GM10248 (cell line): ENCODE results near the gene SH3TC1.
A peak's percentile ranks its signal among the peaks of the same experiment; 100 is the strongest.

ENCODE experiments used
- CTCF ChIA-PET: fragments of 300-600 bp; sonication (Branson Sonifier 250); formaldehyde crosslinking; extraction: SDS; loops from one replicate; lab custom pipeline; 2021; ENCODE audit warnings: antibody characterized with exemption; lab: Yijun Ruan, JAX
- POLR2A ChIA-PET: fragments of 350-650 bp; sonication (Branson Sonifier 250); formaldehyde crosslinking; extraction: SDS; loops from one replicate; lab custom pipeline; 2020; ENCODE audit warnings: antibody characterized with exemption; lab: Yijun Ruan, JAX
- DNase-seq: peaks from one replicate; pipeline ENCODE4 v3.0.0; 2012; ENCODE audit errors: extremely low spot score
- TF ChIP-seq, protein P1 (sequence below): IDR thresholded peaks from 2 replicates; pipeline ENCODE4 v1.5.1; 2012; ENCODE audit warnings: mild to moderate bottlenecking, low read depth; ENCODE audit errors: extremely low read depth, missing control alignments, control extremely low read depth

The SH3TC1 gene

DNA sequence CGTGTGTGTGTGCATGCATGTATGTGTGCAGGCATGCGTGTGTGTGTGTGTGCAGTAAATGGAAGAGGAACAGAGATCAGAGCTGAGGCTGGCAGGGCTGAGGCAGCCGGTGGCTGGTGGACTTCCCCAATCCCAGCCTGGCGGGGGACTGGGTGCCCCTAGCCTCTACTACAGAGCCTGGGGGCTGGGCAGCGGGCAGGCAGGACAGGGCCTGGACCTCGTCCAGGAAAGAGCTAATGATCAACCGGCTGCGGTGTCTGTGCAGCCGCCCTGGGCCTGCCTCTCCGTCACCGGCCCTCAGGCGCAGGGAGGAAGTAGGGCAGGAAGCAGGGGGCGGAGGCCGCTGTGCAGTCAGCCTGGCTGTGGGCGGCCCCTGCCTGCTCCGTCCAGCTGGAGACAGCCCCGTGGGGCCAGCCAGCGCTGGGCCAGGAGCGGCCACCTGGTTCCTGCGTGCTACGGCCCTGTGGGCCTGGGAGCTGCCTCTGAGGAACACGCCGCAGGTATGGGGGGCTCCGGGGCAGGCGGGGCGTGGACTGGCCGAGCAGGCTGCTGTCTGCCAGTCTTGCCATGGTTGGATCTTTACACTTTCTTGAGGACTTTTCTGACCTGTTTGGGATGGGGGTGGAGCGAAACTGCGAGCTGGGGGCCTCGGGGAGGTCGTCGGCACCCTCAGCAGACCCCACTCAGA is at the start of gene SH3TC1:
SH3TC1 (plus strand) TSS at position 385 of the 688 bp plus-strand sequence. CDS start 5,905 bp downstream, outside the sequence.
- peak; percentile 91 for DNase-seq
- POLR2A ChIA-PET: interaction anchor here (0.5 to 1.2 kb wide), 3 partner anchors 29 to 243 kb away, joined by 3 to 6 read pairs (median 4); no protein-coding TSS in a partner anchor
- CTCF ChIA-PET: interaction anchor here (0.9 to 4.6 kb wide), 4 partner anchors 13 to 36 kb away, joined by 3 to 31 read pairs (median 4); no protein-coding TSS in a partner anchor
- TF ChIP-seq, protein P1, sequence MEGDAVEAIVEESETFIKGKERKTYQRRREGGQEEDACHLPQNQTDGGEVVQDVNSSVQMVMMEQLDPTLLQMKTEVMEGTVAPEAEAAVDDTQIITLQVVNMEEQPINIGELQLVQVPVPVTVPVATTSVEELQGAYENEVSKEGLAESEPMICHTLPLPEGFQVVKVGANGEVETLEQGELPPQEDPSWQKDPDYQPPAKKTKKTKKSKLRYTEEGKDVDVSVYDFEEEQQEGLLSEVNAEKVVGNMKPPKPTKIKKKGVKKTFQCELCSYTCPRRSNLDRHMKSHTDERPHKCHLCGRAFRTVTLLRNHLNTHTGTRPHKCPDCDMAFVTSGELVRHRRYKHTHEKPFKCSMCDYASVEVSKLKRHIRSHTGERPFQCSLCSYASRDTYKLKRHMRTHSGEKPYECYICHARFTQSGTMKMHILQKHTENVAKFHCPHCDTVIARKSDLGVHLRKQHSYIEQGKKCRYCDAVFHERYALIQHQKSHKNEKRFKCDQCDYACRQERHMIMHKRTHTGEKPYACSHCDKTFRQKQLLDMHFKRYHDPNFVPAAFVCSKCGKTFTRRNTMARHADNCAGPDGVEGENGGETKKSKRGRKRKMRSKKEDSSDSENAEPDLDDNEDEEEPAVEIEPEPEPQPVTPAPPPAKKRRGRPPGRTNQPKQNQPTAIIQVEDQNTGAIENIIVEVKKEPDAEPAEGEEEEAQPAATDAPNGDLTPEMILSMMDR: no peak

DNA sequence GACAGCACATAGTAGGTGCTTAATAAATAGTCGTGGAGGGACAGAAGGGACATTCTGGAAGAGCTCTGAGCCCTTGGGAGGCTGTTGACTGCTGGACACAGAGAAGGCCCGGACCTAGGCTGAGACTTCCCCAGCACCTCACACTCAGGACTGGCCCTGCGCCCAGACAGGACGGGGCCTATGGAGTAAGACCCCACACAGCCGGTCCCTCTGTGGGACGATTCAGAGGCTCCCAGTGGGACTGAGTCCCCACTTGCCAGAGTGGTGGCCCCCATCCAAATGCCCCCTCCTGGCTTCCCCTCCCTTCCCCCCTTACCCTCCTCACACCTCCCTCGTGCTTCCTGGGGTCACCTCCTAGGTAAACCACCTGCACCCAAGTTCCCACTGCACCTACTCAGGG is 49.4 kb upstream of the SH3TC1 start:
- POLR2A ChIA-PET: no interaction called here
- no peak for DNase-seq
- CTCF ChIA-PET: no interaction called here
- TF ChIP-seq, protein P1: no peak

DNA sequence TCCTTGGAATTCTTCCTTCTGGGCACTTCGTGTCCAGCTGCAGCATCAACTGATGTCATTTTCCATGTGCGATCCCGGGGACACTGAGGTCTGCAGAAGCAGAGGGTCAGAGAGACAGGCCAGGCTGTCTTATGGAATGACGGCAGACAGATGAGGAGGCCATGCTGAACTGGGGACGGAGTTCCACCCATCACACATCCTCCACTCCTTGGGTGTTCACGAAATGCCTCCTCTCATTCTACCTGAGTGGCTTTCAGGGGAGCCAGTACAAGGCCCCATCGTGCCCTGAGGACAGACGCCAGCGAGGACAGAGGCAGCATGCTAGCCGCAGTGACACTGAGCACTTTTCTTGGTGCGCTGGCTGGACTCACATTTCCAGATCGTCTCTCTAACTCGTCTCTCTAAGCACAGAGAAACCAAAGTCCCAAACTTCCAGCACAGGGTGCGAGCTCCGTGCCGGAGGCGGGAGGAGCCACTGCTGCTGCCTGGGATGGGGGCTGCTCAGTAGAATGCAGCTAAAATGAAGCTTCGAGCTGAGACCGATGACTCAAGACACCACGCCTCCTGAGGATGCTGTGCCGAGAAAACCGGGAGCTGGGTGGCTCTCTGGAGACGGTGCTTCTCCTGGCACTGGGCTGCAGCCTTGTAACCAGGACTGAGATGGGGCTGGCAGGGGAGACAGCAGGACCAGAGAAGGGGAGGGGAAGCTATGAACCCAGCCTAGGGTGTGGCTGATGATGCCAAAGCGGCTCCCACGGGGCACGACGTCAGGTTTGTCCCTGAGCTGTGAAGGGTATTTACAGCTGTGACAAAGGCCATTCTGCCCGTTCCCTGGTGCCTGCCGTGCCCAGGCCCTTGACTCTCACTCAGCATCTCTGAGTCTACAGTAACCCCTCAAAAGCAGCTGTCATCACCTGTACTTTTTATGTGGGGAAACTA is 48.7 kb upstream of the SH3TC1 start:
- ChIA-PET POLR2A (no interaction called here), CTCF (no interaction called here)
- no peak for DNase-seq
- TF ChIP-seq, protein P1: no peak

DNA sequence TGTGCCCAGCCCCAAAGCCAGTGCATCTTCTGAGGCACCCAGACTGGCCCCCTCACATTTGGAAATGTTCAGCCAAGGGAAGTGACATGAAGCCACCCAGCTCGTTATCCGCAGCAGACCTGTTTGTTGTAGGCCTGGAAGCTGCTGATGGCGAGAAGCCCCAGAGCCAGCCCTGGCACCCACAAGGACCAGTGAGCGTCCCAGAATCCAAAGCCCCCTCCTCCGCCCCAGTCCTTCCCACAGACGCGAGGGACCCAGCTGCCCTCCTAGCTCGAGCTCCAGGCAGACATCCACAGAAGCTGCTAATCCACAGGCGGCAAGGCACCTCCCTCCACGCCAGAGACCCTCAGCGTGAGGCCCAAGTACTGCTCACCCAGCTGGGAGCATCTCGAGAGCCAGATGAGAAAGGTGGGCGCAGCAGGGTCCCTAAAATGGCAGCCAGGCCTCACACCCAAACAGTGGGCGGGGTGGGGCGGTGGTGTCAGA is 47.9 kb upstream of the SH3TC1 start:
- TF ChIP-seq, protein P1: no peak
- ChIA-PET POLR2A (no interaction called here), CTCF (no interaction called here)
- DNase-seq: no peak

DNA sequence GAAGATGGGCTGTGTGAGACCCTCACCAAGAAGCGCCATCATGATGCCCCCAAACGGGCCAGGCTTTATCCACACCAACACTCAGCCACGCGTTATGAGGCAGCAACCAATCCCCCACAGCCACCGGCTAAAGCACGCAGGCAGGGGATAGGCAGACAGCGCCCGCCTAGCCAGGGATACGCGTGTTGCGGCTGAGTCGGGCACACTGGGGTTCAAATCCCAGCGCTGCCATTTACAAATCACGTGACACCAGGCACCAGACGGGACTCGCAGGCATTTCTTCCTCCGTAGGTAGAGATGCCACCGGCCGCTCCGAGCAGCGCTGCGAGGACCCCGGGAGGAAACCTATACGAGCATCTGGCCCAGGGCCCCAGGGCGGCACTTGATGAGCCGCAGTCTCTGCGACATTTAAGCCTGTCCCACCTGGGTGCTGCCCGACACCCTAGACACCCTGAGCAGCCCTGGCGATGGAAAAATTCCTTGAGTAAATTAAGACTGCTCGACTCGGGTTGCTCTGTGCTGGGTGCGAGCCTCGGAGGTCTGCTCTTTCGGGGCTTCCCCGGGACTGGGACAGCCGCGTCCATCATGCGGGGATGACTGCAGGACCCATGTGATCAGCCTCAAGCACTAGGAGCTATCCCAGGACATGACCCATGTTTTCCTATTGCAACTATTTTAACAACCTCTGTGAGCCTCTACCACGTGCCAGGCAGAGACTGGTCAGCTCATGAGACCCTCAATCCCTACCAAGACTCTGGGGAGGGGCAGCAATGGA is 46.8 kb upstream of the SH3TC1 start:
- ChIA-PET CTCF (no interaction called here), POLR2A (no interaction called here)
- TF ChIP-seq, protein P1: no peak
- no peak for DNase-seq

DNA sequence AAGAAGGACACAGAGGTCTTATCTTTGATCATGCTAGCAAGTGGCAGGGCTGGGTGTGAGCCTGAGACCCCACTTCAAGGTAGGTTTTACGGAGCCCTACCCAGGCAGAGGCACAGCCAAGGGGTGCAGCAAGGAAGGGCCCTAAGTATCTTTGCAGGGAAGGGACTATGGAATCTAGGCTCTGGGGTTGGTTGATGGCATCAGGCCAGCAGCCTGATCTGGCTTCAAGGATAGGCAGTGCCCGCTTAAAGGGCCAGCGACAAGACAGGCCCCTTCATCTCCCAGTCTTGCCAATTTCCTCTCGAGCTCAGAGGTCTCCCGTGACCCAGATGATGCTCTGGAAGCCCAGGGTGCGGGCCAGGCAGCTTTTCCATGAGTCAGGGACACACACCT is 46.2 kb upstream of the SH3TC1 start:
- TF ChIP-seq, protein P1: no peak
- no peak for DNase-seq
- ChIA-PET POLR2A (no interaction called here), CTCF (no interaction called here)
